Activated CD4-positive, alpha-beta T cell treated with anti-CD3 and anti-CD28 coated beads, Interleukin-2, amount 10 ng/mL, durations not matched to agents 24 days and 14 days (primary cell): ENCODE measurements around the gene CDR2. TPM values are rescaled to one million over a fixed set of nuclear protein-coding genes. Genes with fewer than 3 reads are reported as not detected.

Source experiments
- DNase-seq: peaks from one replicate; pipeline ENCODE4 v3.0.0; 2022
- H3K27ac Mint-ChIP-seq: one replicate; pipeline ENCODE4 v1.8.0; 2022; ENCODE audit warnings: mild to moderate bottlenecking, mixed read lengths
- H3K27me3 Mint-ChIP-seq: one replicate; pipeline ENCODE4 v1.8.0; 2022; ENCODE audit warnings: mixed read lengths
- H3K36me3 Mint-ChIP-seq: one replicate; pipeline ENCODE4 v1.8.0; 2022; ENCODE audit warnings: low read depth, mild to moderate bottlenecking, mixed read lengths
- H3K4me1 Mint-ChIP-seq: one replicate; pipeline ENCODE4 v1.8.0; 2021; ENCODE audit warnings: mixed read lengths
- H3K4me3 Mint-ChIP-seq: one replicate; pipeline ENCODE4 v1.8.0; 2022; ENCODE audit warnings: mild to moderate bottlenecking, moderate library complexity, mixed read lengths
- H3K9me3 Mint-ChIP-seq: one replicate; pipeline ENCODE4 v1.8.0; 2021; ENCODE audit warnings: mixed read lengths
- intact Hi-C: fragments of 100-400 bp; cut with micrococcal nuclease; formaldehyde crosslinking; loops from one replicate; pipeline ENCODE4 v1.15.1; 2023
- total RNA-seq: library from RNA; stranded (reverse); gene quantifications from 2 replicates; pipeline ENCODE4 v1.2.3, GENCODE V29; 2022

The CDR2 gene
- total RNA-seq, 1 donor from 2014 or later = 38.2 TPM

DNA sequence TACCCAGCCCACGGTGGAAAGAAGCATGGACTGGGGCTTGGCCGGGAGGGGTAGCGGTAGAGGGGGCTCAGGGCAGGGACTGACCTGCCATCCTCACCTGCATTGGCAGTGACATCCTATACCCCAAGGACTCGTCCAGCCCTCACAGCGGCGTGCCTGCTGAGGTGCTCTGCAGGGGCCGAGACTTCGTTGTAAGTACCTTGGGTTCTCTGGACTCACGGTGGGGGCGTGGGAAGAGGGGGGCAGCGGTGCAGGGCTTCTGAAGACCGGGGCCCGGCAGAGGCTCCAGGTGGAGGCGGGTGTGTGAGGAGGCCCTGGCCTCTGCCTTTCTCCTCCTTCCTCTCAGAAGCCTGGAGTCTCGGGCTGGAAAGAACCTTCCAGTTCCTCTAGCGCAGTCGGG is 51.7 kb downstream of the CDR2 start:
- Mint-ChIP-seq H3K4me1 (peaks cover 5% of the 10 kb centered on the region), H3K27me3 (no peaks in the 10 kb centered on the region), H3K36me3 (peaks cover 52% of the 10 kb centered on the region), H3K27ac (no peak overlapping the region), H3K4me3 (no peak overlapping the region), H3K9me3 (no peaks in the 10 kb centered on the region)
- intact Hi-C loops = no loop called here
- no peak for DNase-seq

DNA sequence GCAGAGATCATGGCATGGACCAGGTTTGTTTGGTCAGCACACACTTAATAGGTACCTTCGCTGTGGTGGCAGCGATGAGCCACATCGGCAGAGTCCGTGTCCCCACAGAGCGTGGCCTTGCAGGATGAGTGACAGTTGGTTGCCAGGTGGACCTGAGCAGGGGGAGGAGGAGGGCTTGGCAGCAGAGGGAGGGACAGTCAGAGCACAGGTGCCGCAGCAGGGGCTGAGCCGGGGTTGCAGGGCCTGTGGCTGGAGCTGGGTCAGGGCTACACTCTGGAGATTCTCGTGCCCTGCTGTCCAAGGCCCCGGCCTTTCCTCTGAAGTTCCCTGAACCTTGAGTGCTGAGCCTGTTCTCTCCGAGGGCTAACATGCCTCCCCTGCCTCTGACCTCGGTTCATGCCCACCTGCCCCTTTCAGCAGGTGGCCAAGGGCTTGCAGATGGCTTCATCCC is 52.4 kb downstream of the CDR2 start:
- Mint-ChIP-seq H3K27me3 (no peaks in the 10 kb centered on the region), H3K4me3 (no peak overlapping the region), H3K27ac (no peak overlapping the region), H3K9me3 (no peaks in the 10 kb centered on the region), H3K4me1 (peaks cover 5% of the 10 kb centered on the region), H3K36me3 (peaks cover 52% of the 10 kb centered on the region)
- DNase-seq = no peak
- intact Hi-C loops = no loop called here

DNA sequence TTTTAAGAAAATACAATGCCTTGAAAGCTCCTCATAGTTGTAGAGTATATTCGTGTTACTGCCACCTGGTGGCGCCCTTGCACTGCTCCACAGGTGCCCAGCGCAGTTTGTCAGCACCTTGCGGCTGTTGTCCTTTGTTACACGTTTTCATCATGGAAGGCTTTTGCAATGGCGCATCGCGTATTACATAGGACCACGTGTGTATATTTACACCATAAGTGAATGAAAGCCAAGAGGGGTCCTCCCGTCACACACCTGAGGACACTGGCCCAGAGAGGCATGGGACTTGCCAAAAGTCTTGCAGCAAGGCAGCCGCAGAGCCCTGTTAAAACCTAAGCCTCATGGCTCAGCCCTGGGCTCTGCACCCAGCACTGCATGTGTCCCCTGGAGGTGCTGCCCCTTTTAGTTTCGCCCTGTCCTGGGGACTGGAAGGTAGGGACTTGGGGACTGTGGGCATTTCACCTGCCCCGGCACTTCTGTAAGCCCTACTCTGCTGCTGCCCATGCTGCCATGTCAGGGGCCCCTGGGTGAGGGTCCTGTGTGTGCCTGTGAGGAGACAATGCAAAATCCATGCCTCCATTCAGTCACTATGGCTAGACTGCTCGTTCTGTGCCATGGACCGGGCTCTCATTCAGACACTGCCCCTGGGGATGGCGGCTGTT is 52.9 kb downstream of the CDR2 start:
- peak; percentile 90 for DNase-seq
- no peaks in the 10 kb centered on the region for H3K9me3 Mint-ChIP-seq
- H3K36me3 Mint-ChIP-seq = peaks cover 47% of the 10 kb centered on the region
- no peaks in the 10 kb centered on the region for H3K27me3 Mint-ChIP-seq
- H3K4me3 Mint-ChIP-seq = no peak overlapping the region
- no peak overlapping the region for H3K27ac Mint-ChIP-seq
- intact Hi-C loops = loop anchor here (1.0 kb wide), 1 partner anchor 53 kb away; the partner anchor contains the start of gene CDR2
- H3K4me1 Mint-ChIP-seq = peaks cover 5% of the 10 kb centered on the region

DNA sequence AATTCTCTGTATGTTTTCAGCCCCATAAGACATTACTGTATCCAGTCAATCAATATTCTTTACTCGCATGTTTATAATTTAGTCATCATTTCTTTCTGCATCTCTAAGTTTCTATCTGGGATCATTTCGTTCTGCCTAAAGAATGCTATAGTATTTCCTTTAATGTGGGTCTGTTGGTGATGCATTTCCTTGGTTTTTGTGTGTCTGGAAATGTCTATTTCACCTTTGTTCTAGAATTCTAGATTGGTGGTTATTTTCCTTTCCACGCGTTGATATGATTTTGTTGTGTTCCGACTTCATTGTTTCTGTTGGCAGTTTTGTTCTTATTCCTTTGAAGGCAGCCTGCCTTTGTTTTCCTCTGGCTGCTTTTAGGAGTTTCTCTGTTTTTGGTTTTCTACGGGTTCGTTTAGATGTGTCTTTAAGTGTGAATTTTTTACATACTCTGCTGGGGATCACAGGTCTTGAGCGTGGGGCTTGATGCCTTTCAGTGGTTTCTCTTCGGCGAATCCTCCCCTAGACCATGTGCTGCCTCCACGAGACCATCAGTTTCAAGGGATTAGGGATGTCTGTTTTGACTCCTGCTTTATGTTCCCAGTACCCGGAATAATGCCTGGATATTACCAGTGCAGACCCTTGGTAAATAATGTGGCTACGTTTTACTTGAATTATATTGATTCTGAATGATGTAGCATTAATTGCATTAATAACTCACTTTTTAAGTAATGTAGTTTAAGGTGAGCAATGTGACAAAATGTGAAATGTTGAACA is 53.7 kb downstream of the CDR2 start:
- intact Hi-C loops = loop anchor here (1.0 kb wide), 1 partner anchor 54 kb away; the partner anchor contains the start of gene CDR2
- DNase-seq = no peak
- Mint-ChIP-seq H3K27me3 (no peaks in the 10 kb centered on the region), H3K4me3 (no peak overlapping the region), H3K36me3 (peaks cover 48% of the 10 kb centered on the region), H3K4me1 (peaks cover 5% of the 10 kb centered on the region), H3K27ac (no peak overlapping the region), H3K9me3 (no peaks in the 10 kb centered on the region)

DNA sequence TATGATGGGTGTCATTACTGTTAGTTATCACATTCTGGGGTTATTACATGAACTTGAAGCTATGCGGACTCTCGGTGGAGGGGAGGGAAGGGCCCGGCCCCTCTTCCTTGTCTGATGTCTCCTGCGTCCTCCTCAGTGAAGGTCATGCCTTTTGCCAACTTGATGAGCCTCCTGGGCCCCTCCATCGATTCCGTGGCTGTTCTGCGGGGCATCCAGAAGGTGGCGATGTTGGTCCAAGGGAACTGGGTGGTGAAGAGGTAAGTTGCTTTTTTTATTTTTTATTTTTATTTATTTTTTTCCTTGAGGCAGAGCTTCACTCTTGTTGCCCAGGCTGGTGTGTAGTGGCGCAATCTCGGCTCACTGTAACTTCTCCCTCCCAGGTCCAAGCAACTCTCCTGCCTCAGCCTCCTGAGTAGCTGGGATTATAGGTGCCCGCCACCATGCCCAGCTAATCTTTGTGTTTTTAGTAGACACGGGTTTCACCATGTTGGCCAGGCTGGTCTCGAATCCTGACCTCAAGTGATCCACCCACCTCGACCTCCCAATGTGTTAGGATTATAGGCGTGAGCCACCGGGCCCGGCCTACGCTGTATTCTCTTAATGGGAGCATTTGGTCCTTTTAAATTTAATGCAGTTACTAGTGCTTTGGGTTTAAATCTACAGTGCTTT is 55.6 kb downstream of the CDR2 start:
- no peaks in the 10 kb centered on the region for H3K27me3 Mint-ChIP-seq
- intact Hi-C loops = no loop called here
- H3K4me3 Mint-ChIP-seq = no peak overlapping the region
- peaks cover 51% of the 10 kb centered on the region for H3K36me3 Mint-ChIP-seq
- H3K9me3 Mint-ChIP-seq = no peaks in the 10 kb centered on the region
- H3K4me1 Mint-ChIP-seq = peaks cover 5% of the 10 kb centered on the region
- peak; percentile 90 for DNase-seq
- no peak overlapping the region for H3K27ac Mint-ChIP-seq

DNA sequence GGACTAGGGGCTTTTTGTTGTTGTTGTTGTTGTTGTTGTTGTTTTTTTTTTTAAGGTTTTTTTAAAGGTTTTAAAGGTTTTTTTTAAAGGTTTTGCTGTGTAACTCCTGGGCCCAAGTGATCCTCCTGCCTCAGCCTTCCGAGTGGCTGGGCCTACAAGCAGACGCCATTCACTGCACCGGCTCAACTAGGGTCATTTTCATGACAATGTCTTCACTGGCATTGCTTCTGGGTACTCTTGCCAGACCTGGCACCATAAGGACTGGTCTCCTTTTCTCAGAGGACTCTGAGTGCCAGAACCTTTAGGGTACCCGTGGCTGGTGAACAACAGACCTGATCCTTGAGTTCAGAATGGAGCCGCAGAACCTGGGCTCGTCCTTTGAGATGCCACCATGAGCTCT is 56.8 kb downstream of the CDR2 start:
- intact Hi-C loops = no loop called here
- H3K36me3 Mint-ChIP-seq = peaks cover 57% of the 10 kb centered on the region
- no peak overlapping the region for H3K4me3 Mint-ChIP-seq
- no peaks in the 10 kb centered on the region for H3K9me3 Mint-ChIP-seq
- no peak for DNase-seq
- no peaks in the 10 kb centered on the region for H3K27me3 Mint-ChIP-seq
- H3K27ac Mint-ChIP-seq = no peak overlapping the region
- peaks cover 5% of the 10 kb centered on the region for H3K4me1 Mint-ChIP-seq

DNA sequence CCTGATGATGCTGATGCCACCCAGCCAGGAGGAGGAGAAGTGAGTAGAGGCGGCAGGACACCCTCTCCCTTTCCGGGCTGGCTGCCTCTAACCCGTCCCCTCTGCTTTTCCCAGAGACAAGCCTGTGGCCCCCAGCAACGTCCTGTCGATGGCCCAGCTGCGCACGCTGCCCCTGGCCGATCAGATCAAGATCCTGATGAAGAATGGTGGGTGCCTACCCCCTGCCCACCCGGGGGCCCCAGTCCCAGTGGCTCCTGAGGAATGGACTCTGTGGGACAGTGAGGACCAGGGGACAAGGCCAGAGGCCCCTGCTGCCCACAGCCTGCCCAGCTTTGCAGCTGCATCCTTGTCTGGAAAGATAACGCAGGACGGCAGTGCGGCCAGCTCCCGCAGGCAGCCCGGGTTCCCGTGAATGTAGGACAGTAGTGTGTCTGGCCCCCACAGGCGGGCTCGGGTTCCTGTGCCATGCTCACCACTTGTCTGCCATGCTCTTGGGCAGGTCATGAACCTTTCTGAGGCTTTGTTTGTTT is 57.4 kb downstream of the CDR2 start:
- Mint-ChIP-seq H3K27ac (no peak overlapping the region), H3K36me3 (peaks cover 57% of the 10 kb centered on the region)

DNA sequence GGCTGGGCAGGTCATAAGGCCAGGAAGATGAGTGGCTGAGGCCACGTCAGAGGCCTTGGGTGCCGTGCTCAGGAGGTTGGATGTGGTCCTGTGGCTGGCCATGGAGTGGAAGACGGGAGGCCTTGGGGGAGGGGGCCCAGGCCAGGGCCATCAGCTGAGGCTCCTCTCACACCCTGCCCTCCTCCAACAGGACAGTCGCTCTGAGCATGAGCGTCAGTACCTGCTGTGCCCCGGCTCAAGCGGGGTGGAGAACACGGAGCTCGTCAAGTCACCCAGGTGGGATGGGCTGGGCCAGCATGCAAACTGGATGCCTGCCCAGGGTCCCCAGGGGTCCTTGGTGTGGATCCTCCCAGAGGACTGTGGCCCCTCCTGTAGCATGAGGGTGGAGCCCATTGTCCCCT is 58.0 kb downstream of the CDR2 start:
- H3K9me3 Mint-ChIP-seq = no peaks in the 10 kb centered on the region
- H3K27me3 Mint-ChIP-seq = no peaks in the 10 kb centered on the region
- no peak overlapping the region for H3K4me3 Mint-ChIP-seq
- H3K4me1 Mint-ChIP-seq = peaks cover 5% of the 10 kb centered on the region
- peaks cover 59% of the 10 kb centered on the region for H3K36me3 Mint-ChIP-seq
- H3K27ac Mint-ChIP-seq = no peak overlapping the region
- no peak for DNase-seq
- intact Hi-C loops = no loop called here

More for the DNA sequence above, 57.4 kb downstream of the CDR2 start:
- peaks cover 5% of the 10 kb centered on the region for H3K4me1 Mint-ChIP-seq
- no peak overlapping the region for H3K4me3 Mint-ChIP-seq
- DNase-seq = no peak
- intact Hi-C loops = no loop called here
- H3K27me3 Mint-ChIP-seq = no peaks in the 10 kb centered on the region
- H3K9me3 Mint-ChIP-seq = no peaks in the 10 kb centered on the region

DNA sequence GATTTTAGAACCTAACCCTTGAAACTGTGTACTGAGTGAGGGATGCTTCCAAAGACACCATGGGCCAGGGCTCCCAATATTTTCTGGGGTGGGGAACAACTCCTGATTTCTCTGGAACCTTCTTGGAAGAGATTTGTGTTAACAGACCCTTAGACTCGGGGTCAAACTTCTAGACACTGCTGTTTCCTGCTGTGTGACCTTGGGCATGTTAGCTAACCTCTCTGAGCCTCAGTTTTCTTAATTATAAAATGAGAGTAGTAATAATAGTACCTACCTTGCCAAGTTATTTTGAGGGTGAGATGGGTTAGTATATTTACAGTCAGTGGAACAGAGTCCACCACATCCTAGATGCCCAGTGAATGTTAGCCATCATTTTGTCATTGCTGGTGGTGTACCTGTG is 58.4 kb downstream of the CDR2 start:
- H3K27me3 Mint-ChIP-seq = no peaks in the 10 kb centered on the region
- H3K4me1 Mint-ChIP-seq = peaks cover under 1% of the 10 kb centered on the region
- no peak overlapping the region for H3K27ac Mint-ChIP-seq
- no peak for DNase-seq
- H3K9me3 Mint-ChIP-seq = no peaks in the 10 kb centered on the region
- intact Hi-C loops = no loop called here
- peaks cover 57% of the 10 kb centered on the region for H3K36me3 Mint-ChIP-seq
- H3K4me3 Mint-ChIP-seq = no peak overlapping the region

DNA sequence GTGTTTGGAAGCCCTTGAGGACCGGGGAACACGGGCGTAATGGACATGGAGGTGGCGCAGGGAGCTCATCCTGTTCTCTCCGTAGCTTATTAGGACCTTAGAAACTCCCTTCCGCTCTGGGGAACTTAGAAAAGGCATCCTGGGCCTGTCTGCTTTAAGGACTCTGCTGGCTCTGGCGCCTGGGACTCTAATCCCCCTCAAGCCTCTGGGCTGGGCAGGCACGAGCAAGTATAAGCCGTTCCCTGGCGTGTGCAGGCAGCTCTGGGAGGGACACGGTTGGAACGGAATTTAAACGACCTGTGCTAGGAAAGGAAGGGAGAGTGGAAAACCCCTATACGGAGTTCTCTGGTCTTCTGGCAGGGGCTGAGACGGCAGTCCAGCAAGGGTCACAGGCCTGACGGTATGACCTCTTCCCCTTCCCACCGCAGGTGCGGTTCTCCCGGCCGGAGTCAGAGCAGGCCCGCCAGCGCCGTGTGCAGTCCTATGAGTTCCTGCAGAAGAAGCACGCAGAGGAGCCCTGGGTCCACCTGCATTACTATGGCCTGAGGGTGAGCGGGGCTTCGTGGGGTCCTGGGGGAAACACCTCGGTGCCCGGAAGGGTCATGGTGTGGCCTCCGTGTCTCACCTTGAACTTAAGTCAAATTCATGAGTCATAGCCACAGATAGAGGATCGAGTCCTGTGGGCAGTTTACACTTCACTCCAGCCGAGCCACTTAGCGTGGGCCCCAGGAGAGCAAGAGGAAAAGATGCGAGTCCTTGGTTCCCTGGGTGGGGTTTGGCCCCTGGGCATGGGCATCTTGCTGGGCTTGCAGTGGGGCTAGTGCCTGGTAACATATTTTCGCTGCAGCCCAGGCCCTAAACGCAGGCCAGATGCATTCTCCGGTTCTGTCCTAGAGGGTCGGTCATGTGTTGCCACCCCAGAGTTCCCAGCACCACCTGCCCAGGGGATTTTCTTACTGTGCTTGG is 59.5 kb downstream of the CDR2 start:
- no peaks in the 10 kb centered on the region for H3K9me3 Mint-ChIP-seq
- no peaks in the 10 kb centered on the region for H3K27me3 Mint-ChIP-seq
- no peak overlapping the region for H3K4me3 Mint-ChIP-seq
- H3K36me3 Mint-ChIP-seq = peaks cover 50% of the 10 kb centered on the region
- no peak for DNase-seq
- no peak overlapping the region for H3K27ac Mint-ChIP-seq
- intact Hi-C loops = no loop called here
- no peaks in the 10 kb centered on the region for H3K4me1 Mint-ChIP-seq

DNA sequence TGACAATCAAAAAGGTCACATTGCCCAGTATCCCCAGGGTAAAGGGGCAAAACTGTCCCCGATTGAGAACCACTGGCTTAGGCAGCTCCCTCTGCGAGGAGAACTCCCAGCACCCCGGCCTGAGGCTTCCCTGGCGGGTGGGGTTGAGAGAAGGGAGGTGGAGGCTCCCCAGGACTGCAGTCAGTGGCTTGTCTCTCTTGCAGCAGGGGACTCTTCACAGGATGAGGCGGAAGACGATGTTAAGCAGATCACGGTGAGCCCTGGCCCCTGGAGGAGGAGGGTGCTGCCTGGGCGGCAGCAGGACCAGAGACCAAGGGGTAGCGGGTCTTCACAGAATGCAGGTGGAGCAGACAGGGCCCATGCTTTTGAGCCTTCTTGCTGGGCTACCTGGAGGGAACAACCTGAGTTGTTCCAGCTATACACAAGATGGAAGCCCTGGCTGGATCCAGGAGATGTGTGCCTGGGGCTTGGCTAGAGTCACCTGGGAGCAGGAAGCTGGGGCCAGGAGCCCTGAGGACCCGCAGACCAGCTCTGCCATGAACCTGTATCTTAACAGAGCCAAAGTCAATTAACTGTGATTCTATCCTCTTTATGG is 60.4 kb downstream of the CDR2 start:
- no peaks in the 10 kb centered on the region for H3K27me3 Mint-ChIP-seq
- no peaks in the 10 kb centered on the region for H3K4me1 Mint-ChIP-seq
- intact Hi-C loops = no loop called here
- H3K9me3 Mint-ChIP-seq = no peaks in the 10 kb centered on the region
- no peak for DNase-seq
- no peak overlapping the region for H3K4me3 Mint-ChIP-seq
- H3K27ac Mint-ChIP-seq = peak overlapping the region; percentile 26
- peaks cover 53% of the 10 kb centered on the region for H3K36me3 Mint-ChIP-seq

DNA sequence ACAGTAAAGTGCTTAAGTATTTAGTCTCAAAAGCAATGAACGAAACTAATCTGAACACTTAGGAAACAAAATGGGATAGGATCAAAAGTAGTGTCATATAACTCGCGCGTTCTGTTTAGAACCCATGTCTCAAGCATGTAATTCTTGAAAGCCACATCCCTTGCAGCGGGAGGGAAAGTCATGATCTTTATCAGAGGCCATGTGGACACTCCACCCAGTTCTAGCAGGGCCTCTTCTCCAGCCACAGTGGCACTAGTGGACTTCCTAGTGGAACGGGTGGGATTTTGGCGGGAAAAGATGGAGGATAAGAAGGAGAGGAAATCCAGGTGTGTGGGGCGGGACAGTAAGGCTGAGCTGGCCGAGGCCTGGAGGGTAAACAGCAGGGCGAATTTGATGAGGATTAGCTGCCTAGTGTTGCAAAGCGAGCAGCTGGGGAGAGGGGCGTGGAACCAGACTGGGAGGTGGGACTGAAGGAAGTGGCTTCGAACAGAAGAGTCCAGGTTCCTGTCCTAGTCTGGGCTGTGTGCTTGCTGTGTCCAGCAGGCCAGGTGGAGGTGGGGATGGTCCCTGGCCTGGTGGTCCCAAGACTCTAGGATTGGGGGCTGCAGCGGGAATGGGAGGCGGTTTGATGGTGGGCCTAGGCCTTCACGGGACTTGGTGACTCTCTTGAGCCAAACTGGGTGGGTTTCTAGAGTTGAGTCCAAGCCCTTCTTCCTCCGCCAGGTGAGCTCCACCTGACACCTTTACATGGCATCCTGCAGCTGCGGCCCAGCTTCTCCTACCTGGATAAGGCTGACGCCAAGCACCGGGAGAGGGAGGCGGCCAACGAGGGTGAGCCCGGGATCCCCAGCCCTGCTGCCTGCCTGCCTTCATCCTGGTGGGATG is 61.3 kb downstream of the CDR2 start:
- no peaks in the 10 kb centered on the region for H3K27me3 Mint-ChIP-seq
- no peak for DNase-seq
- H3K27ac Mint-ChIP-seq = no peak overlapping the region
- H3K36me3 Mint-ChIP-seq = peaks cover 53% of the 10 kb centered on the region
- H3K4me3 Mint-ChIP-seq = no peak overlapping the region
- H3K4me1 Mint-ChIP-seq = no peaks in the 10 kb centered on the region
- intact Hi-C loops = no loop called here
- H3K9me3 Mint-ChIP-seq = no peaks in the 10 kb centered on the region
